C4-2B (cell line): ENCODE measurements around the gene TMTC1.

Source experiments
- ZFX ChIP-seq: fragments of 450-650 bp; IDR thresholded peaks from 2 replicates; pipeline ENCODE4 v1.6.1; 2017
- TF ChIP-seq, protein P1 (sequence below): fragments of 450-650 bp; conservative IDR thresholded peaks from 2 replicates; pipeline ENCODE4 v1.5.1; 2017; ENCODE audit warnings: mild to moderate bottlenecking

DNA sequence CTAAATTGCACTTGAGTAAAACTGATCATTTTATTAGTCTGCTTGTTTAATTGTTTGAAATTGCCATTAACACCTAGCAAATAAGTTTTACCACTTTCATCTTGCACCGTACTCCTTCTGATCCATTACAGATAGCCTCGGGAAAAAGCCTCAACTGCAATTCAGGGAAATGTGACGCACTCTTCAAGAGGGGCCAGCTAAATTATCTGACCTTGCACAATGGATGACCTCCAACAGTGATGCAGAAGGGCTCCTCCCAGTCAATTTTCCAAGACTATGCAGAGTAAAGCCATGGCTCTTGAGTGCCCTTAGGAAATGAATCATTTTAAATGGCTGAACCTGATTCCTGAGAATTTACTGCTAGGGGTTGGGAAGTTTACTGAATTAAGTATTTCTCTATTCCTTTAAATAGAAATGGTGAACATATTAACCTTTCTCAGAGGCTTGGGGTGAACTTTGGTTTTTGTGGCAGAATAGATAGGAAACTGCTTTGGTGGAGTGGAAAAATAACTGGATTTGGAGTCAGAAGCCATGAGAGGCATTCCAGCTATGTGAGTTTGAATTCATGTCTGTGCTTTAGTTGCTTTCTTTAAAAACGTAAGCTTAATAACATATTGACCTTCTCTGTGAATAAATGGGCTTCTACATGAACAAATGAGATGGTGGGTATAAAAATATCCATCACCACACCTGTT, 221.5 kb downstream of the TMTC1 start:
- TF ChIP-seq, protein P1, sequence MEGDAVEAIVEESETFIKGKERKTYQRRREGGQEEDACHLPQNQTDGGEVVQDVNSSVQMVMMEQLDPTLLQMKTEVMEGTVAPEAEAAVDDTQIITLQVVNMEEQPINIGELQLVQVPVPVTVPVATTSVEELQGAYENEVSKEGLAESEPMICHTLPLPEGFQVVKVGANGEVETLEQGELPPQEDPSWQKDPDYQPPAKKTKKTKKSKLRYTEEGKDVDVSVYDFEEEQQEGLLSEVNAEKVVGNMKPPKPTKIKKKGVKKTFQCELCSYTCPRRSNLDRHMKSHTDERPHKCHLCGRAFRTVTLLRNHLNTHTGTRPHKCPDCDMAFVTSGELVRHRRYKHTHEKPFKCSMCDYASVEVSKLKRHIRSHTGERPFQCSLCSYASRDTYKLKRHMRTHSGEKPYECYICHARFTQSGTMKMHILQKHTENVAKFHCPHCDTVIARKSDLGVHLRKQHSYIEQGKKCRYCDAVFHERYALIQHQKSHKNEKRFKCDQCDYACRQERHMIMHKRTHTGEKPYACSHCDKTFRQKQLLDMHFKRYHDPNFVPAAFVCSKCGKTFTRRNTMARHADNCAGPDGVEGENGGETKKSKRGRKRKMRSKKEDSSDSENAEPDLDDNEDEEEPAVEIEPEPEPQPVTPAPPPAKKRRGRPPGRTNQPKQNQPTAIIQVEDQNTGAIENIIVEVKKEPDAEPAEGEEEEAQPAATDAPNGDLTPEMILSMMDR: no peak
- no peak for TF ChIP-seq ZFX
